ENCODE measurements around the gene HEG1. TPM values are rescaled to one million over a fixed set of nuclear protein-coding genes. Genes with fewer than 3 reads are reported as not detected.
"Not testable (repeated sequence)": the region's sequence is repeated elsewhere in the genome, so short reads cannot be mapped to it uniquely, and the experiment has no call there.

Gene HEG1
- 10 to 100 TPM; 14.6 to 47.0 TPM for total RNA-seq

- Mint-ChIP-seq H3K4me1 (ENCODE audit: low read depth in 2 of 2) (peaks cover 41 to 44% of the 10 kb centered on the region in 2 donors), H3K27me3 (peaks cover 9 to 13% of the 10 kb centered on the region in 2 donors), H3K27ac (peak within 1 kb of the TSS; percentile 66 to 91), H3K36me3 (no peaks in the 10 kb centered on the region), H3K9me3 (no peaks in the 10 kb centered on the region), H3K4me3 (peak within 1 kb of the TSS; percentile 98)
- ATAC-seq (peak; percentile 88), DNase-seq (ENCODE audit: low spot score) (peak; percentile 88)
Observed at GRCh38 chr3:125055913-125056745, at the start of gene HEG1. TSS of gene HEG1 (minus strand) at chr3:125055997. CDS start at chr3:125055890, 107 bp downstream.

GRCh38 chr3:125105116-125105515 lies 49.3 kb upstream of the HEG1 start:
- peak overlapping the region; percentile 6 to 63 for H3K27ac Mint-ChIP-seq
- peaks cover 0 to 3% of the 10 kb centered on the region in 2 donors for H3K27me3 Mint-ChIP-seq
- H3K4me1 Mint-ChIP-seq (ENCODE audit: low read depth in 2 of 2): peaks cover 33 to 34% of the 10 kb centered on the region in 2 donors
- peaks cover 8% of the 10 kb centered on the region for H3K9me3 Mint-ChIP-seq
- peaks cover 10% of the 10 kb centered on the region for H3K36me3 Mint-ChIP-seq
- H3K4me3 Mint-ChIP-seq: peak overlapping the region; percentile 36
- no peak for ATAC-seq
- no peak for DNase-seq (ENCODE audit: low spot score)

- Mint-ChIP-seq H3K4me1 (ENCODE audit: low read depth in 2 of 2) (peaks cover 29% of the 10 kb centered on the region in 2 donors), H3K27me3 (peaks cover 0 to 3% of the 10 kb centered on the region in 2 donors), H3K4me3 (peak overlapping the region; percentile 36), H3K27ac (peak overlapping the region; percentile 6 to 63), H3K9me3 (peaks cover 12% of the 10 kb centered on the region), H3K36me3 (peaks cover 15% of the 10 kb centered on the region)
- DNase-seq (ENCODE audit: low spot score): no peak
- ATAC-seq: no peak
Observed at GRCh38 chr3:125104639-125105038, 48.8 kb upstream of the HEG1 start.

DNA sequence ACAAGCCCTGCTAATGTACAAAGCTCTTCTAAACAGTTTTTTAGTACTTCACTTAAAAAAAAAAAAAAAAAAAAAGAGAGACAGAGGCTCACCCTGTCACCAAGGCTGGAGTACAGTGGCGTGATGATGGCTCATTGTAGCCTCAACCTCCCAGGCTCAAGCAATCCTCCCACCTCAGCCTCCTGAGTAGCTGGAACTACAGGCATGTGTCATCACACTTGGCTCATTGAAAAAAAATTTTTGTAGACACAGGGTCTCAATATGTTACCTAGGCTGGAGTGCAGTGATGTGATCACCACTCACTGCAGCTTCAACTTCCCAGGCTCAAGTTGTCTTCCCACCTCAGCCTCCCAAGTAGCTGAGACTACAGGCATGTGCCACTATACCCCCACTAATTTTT lies 47.6 kb upstream of the HEG1 start:
- DNase-seq (ENCODE audit: low spot score) (no peak), ATAC-seq (no peak)
- Mint-ChIP-seq H3K4me1 (ENCODE audit: low read depth in 2 of 2) (peaks cover 19 to 20% of the 10 kb centered on the region in 2 donors), H3K4me3 (no peak overlapping the region), H3K27me3 (peaks cover 0 to 3% of the 10 kb centered on the region in 2 donors), H3K27ac (peak overlapping the region in 1 of 2 donors; percentile 42), H3K36me3 (peaks cover 16% of the 10 kb centered on the region), H3K9me3 (peaks cover 9% of the 10 kb centered on the region)

DNA sequence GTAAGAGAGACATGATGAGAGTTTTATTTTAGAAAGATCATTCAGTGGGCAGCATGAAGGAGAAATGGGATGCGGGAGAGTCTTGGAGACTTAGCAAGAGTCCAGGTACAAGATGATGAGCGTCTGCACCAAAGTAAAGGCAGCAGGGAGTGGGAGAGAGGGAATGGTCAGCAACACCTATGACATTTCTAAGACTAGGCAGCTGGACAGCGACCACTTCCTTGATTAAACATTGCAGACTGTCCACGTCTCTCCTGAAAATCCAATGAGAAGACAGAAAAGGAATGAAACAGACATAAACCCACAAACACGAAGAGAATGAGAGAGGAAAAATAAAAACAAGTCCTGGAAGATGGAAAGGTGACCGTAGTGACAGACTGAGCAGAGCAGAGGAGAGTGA lies 46.7 kb upstream of the HEG1 start:
- ATAC-seq: no peak
- no peak overlapping the region for H3K4me3 Mint-ChIP-seq
- H3K27me3 Mint-ChIP-seq: peaks cover 0 to 3% of the 10 kb centered on the region in 2 donors
- H3K4me1 Mint-ChIP-seq (ENCODE audit: low read depth in 2 of 2): peaks cover 14 to 20% of the 10 kb centered on the region in 2 donors
- H3K27ac Mint-ChIP-seq: no peak overlapping the region
- DNase-seq (ENCODE audit: low spot score): no peak
- H3K36me3 Mint-ChIP-seq: peaks cover 16% of the 10 kb centered on the region
- H3K9me3 Mint-ChIP-seq: peaks cover 9% of the 10 kb centered on the region

DNA sequence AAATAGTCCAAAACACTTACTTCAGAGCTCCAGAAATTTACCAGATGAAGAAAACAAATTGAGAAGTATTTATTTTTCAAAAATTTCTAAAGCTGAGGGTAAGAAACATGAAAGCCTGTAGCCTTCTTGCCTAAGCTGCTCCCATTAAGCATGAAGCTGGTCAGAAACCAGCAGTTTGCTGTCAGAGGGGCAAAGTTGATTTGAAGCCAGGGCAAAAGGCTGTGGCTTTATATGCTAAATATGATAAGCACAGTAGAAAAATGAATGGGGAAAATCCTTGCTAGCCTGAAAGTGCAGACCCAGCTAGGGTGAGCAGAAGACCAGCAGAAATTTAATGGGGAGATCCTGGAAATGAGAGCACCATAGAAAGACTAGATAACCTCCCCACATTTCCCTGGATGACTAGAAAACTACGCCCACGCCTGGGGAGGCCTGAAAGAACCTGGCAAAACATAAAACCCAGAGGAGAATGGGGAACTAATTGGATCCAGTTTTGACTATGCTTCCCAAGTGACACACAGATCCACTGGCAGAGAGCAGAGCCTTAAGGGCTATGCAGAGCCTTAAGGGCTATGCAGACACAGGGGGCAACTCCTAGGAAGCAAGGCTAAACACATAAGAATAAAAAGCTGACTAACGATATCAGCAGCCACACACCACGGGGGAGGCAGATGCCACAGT lies 43.0 kb upstream of the HEG1 start:
- H3K27ac Mint-ChIP-seq: no peak overlapping the region
- ATAC-seq (no peak), DNase-seq (ENCODE audit: low spot score) (no peak)
- peaks cover 6% of the 10 kb centered on the region for H3K36me3 Mint-ChIP-seq
- H3K4me3 Mint-ChIP-seq: no peak overlapping the region
- peaks cover 0 to 3% of the 10 kb centered on the region in 2 donors for H3K27me3 Mint-ChIP-seq
- peaks cover 4% of the 10 kb centered on the region for H3K9me3 Mint-ChIP-seq
- peaks cover 0 to 7% of the 10 kb centered on the region in 2 donors for H3K4me1 Mint-ChIP-seq (ENCODE audit: low read depth in 2 of 2)

DNA sequence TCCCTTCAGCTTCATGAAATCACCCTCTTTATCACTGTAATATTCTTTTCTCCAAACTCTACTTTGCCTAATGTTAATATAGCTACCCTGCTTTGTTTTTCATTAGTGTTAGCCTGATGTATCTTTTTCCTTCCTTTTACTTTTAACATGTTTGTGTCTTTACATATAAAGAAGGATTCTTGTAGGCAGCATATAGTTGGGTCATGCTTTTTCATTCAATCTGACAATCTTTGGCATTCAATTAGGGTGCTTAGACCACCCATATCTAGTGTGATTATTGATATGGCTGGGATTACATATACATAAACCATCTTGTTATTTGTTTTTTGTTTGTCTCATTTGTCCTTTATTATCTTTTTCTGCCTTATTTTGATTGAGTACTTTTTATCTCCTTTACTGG lies 34.9 kb upstream of the HEG1 start:
- DNase-seq (ENCODE audit: low spot score) (no peak), ATAC-seq (no peak)
- no peak overlapping the region for H3K27ac Mint-ChIP-seq
- H3K9me3 Mint-ChIP-seq: no peaks in the 10 kb centered on the region
- peaks cover 0 to 5% of the 10 kb centered on the region in 2 donors for H3K4me1 Mint-ChIP-seq (ENCODE audit: low read depth in 2 of 2)
- peaks cover 6% of the 10 kb centered on the region for H3K36me3 Mint-ChIP-seq
- H3K4me3 Mint-ChIP-seq: no peak overlapping the region
- no peaks in the 10 kb centered on the region for H3K27me3 Mint-ChIP-seq

GRCh38 chr3:125087768-125088391 lies 32.1 kb upstream of the HEG1 start:
- no peak overlapping the region for H3K27ac Mint-ChIP-seq
- no peak for ATAC-seq
- no peaks in the 10 kb centered on the region for H3K9me3 Mint-ChIP-seq
- H3K36me3 Mint-ChIP-seq: peaks cover 6% of the 10 kb centered on the region
- no peak for DNase-seq (ENCODE audit: low spot score)
- no peak overlapping the region for H3K4me3 Mint-ChIP-seq
- H3K4me1 Mint-ChIP-seq (ENCODE audit: low read depth in 2 of 2): peaks cover 0 to 6% of the 10 kb centered on the region in 2 donors
- H3K27me3 Mint-ChIP-seq: no peaks in the 10 kb centered on the region

GRCh38 chr3:125085166-125085565 lies 29.4 kb upstream of the HEG1 start:
- H3K36me3 Mint-ChIP-seq: no peaks in the 10 kb centered on the region
- H3K27ac Mint-ChIP-seq: no peak overlapping the region
- peaks cover 7 to 25% of the 10 kb centered on the region in 2 donors for H3K4me1 Mint-ChIP-seq (ENCODE audit: low read depth in 2 of 2)
- no peak overlapping the region for H3K4me3 Mint-ChIP-seq
- H3K9me3 Mint-ChIP-seq: no peaks in the 10 kb centered on the region
- DNase-seq (ENCODE audit: low spot score): no peak
- no peaks in the 10 kb centered on the region for H3K27me3 Mint-ChIP-seq
- ATAC-seq: no peak

- H3K4me3 Mint-ChIP-seq: no peak overlapping the region
- H3K27ac Mint-ChIP-seq: peak overlapping the region in 1 of 2 donors; percentile 80
- no peak for ATAC-seq
Observed at GRCh38 chr3:125083776-125084175, 28.0 kb upstream of the HEG1 start.

DNA sequence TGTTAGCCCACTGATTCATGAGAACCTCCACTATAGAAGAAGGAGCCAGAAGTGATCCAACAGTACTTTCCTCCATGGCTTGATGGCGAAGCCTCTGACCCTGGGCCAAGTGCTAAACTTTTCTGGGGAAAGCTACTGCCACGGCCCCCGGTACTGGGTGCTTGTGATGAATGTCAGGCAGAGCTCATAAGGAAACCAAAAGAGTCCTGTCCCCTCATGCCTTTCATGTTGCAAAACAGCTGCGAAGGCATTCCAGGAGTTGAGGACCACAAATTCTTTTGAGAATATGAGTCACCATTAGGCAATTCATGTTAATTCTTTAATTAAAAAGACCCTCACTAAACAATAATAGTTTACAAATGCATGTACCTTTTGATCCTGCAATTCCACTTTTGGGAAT lies 26.5 kb upstream of the HEG1 start:
- H3K4me1 Mint-ChIP-seq (ENCODE audit: low read depth in 2 of 2): peaks cover 26 to 48% of the 10 kb centered on the region in 2 donors
- H3K36me3 Mint-ChIP-seq, H3K4me3 Mint-ChIP-seq, H3K9me3 Mint-ChIP-seq, H3K27me3 Mint-ChIP-seq: not testable (repeated sequence)
- ATAC-seq (peak in 1 of 2 donors; percentile 88), DNase-seq (ENCODE audit: low spot score) (peak; percentile 65)
- H3K27ac Mint-ChIP-seq: peak overlapping the region in 1 of 2 donors; percentile 42

More at GRCh38 chr3:125083776-125084175, 28.0 kb upstream of the HEG1 start:
- H3K4me1 Mint-ChIP-seq (ENCODE audit: low read depth in 2 of 2): peaks cover 14 to 36% of the 10 kb centered on the region in 2 donors
- DNase-seq (ENCODE audit: low spot score): no peak
- no peaks in the 10 kb centered on the region for H3K9me3 Mint-ChIP-seq
- H3K36me3 Mint-ChIP-seq: no peaks in the 10 kb centered on the region
- H3K27me3 Mint-ChIP-seq: no peaks in the 10 kb centered on the region

DNA sequence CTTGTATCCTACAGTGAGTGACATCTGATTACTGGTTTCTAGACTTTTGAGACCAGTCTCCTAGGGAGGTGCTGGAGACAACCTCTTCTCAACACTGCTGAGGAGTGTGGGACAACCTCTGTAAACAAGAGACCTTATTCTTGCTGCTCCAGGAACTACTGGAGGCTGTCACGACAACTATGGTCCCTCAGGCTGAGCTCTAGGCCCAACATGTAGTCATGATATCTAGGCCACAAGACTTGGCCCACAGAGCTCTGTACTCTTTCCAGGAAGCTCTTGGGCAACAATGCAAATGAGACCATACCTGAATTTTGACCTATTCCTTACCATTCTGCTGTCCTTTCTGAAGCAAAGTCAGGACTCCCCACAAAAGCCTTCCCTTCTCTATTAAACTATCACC lies 24.3 kb upstream of the HEG1 start:
- no peaks in the 10 kb centered on the region for H3K36me3 Mint-ChIP-seq
- peak overlapping the region in 1 of 2 donors; percentile 76 for H3K27ac Mint-ChIP-seq
- peak; percentile 61 to 68 for ATAC-seq

DNA sequence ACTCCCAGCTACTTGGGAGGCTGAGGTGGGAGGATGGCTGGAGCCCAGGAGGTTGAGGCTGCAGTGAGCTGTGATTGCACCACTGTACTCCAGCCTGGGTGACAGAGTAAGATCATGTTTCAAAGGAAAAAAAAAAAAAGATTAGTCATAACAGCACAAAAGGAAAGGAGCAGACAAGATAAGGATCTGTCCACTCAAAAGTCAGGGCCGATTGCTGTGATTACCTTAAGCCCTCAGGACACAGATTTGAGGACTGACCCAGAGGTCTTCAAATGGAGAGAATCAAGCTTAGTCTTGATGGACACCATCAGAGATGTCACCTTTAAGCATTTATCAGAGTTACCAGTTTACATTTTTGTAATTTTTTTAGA lies 23.9 kb upstream of the HEG1 start:
- peak overlapping the region in 1 of 2 donors; percentile 76 for H3K27ac Mint-ChIP-seq
- no peaks in the 10 kb centered on the region for H3K27me3 Mint-ChIP-seq
- peaks cover 46 to 68% of the 10 kb centered on the region in 2 donors for H3K4me1 Mint-ChIP-seq (ENCODE audit: low read depth in 2 of 2)
- no peaks in the 10 kb centered on the region for H3K9me3 Mint-ChIP-seq
- DNase-seq (ENCODE audit: low spot score) (no peak), ATAC-seq (no peak)
- no peak overlapping the region for H3K4me3 Mint-ChIP-seq
- H3K36me3 Mint-ChIP-seq: no peaks in the 10 kb centered on the region

More for the DNA sequence above, 24.3 kb upstream of the HEG1 start:
- DNase-seq (ENCODE audit: low spot score): no peak
- Mint-ChIP-seq H3K4me1 (ENCODE audit: low read depth in 2 of 2) (peaks cover 45 to 66% of the 10 kb centered on the region in 2 donors), H3K4me3 (no peak overlapping the region), H3K27me3 (no peaks in the 10 kb centered on the region), H3K9me3 (no peaks in the 10 kb centered on the region)
